Fibroblast of lung (primary cell): ENCODE data around the gene PUS1.

ENCODE experiments used
- CTCF ChIP-seq, 2 donors: IDR thresholded peaks in 1 of 2; conservative IDR thresholded peaks in 1 of 2; 1 replicate in 1 of 2; 2 replicates in 1 of 2; pipeline ENCODE4 v1.5.1; 2011 to 2012; ENCODE audit warnings: low read length in 2 of 2, control low read depth in 1 of 2, inconsistent platforms in 1 of 2, low read depth in 1 of 2, mild to moderate bottlenecking in 1 of 2
- EZH2 ChIP-seq: IDR thresholded peaks from 2 replicates; pipeline ENCODE4 v1.5.1; 2012; ENCODE audit warnings: low read length, control low read depth, mild to moderate bottlenecking; ENCODE audit errors: missing control alignments

GRCh38 chr12:131949431-131950181, 20.5 kb downstream of the PUS1 start, which contains the start of gene EP400:
- TF ChIP-seq EZH2 (no peak), CTCF (conservative IDR thresholded peaks at IDR 0.05 in 1 of 2, IDR thresholded peaks at IDR 0.05 in 1 of 2; ENCODE audit: low read depth in 1 of 2, low read length in 2 of 2) (peak in 1 of 2 donors; percentile 10)
